A549 (cell line): ENCODE measurements around the gene FRMD1. TPM values are rescaled to one million over a fixed set of nuclear protein-coding genes. Genes with fewer than 3 reads are reported as not detected.

Source experiments
- ATAC-seq, 2 experiments: fragments of 200-7000 bp in 1 of 2; fragments of >200 bp in 1 of 2; cut with Nextera tagmentation in 1 of 2; cut with Tn5 transposase in 1 of 2; 3 replicates each; pipeline versions ENCODE4 v1.8.0 to v1.9.1; 2018 to 2020; ENCODE audit warnings: mild to moderate bottlenecking in 1 of 2, moderate library complexity in 1 of 2
- CTCF ChIA-PET: fragments of 300-600 bp; sonication (Branson Sonifier 250); formaldehyde crosslinking; extraction: SDS; loops from one replicate; lab custom pipeline; 2021; ENCODE audit warnings: antibody characterized with exemption, inconsistent platforms; lab: Yijun Ruan, JAX
- POLR2A ChIA-PET: fragments of 350-600 bp; formaldehyde crosslinking; extraction: SDS; loops from one replicate; lab custom pipeline; 2021; ENCODE audit warnings: antibody characterized with exemption, inconsistent platforms; lab: Yijun Ruan, JAX
- DNase-seq, 2 experiments: peaks; one replicate each; pipeline versions ENCODE4 v3.0.0 to v3.0.0-alpha.2; 2011 to 2016; ENCODE audit warnings: low read depth in 1 of 2, low spot score in 1 of 2
- FAIRE-seq: peaks from 2 replicates; lab custom pipeline; 2011; peaks lifted over from hg19 to GRCh38; lab: Jason Lieb, UNC
- H3K27ac ChIP-seq, 2 experiments: fragments of >200 bp; sonication (Bioruptor Twin); formaldehyde crosslinking; 3 replicates each; pipeline ENCODE4 v1.5.1; 2016 to 2017
- H3K4me1 ChIP-seq: fragments of >200 bp; sonication (Bioruptor Twin); formaldehyde crosslinking; 3 replicates; pipeline ENCODE4 v1.6.1; 2016
- H3K4me2 ChIP-seq: fragments of >200 bp; sonication (Bioruptor Twin); formaldehyde crosslinking; 3 replicates; pipeline ENCODE4 v1.6.1; 2016
- H3K4me3 ChIP-seq: fragments of >200 bp; sonication (Bioruptor Twin); formaldehyde crosslinking; 3 replicates; pipeline ENCODE4 v1.5.1; 2016
- H3K9me3 ChIP-seq: fragments of >200 bp; sonication (Bioruptor Twin); formaldehyde crosslinking; 3 replicates; pipeline ENCODE4 v1.6.1; 2016
- CEBPB ChIP-seq, 2 experiments: fragments of >200 bp in 1 of 2; sonication (Bioruptor Twin) in 1 of 2; formaldehyde crosslinking in 1 of 2; IDR thresholded peaks; 2 replicates each; pipeline ENCODE4 v1.6.1; 2012 to 2016
- CHD2 ChIP-seq: fragments of 150-350 bp; IDR thresholded peaks from 2 replicates; pipeline ENCODE4 v1.6.1; 2014; ENCODE audit warnings: low read length; ENCODE audit not compliant: partially characterized antibody
- FOSL2 ChIP-seq, 2 experiments: fragments of 450-650 bp in 1 of 2; fragments of >200 bp in 1 of 2; sonication (Bioruptor Twin) in 1 of 2; formaldehyde crosslinking; IDR thresholded peaks; 2 replicates each; pipeline versions ENCODE4 v1.5.0 to v1.6.1; 2016 to 2020; ENCODE audit warnings: mild to moderate bottlenecking in 1 of 2, moderate library complexity in 1 of 2
- FOXS1 ChIP-seq: fragments of 250-450 bp; sonication (Bioruptor Pico); IDR thresholded peaks from 2 replicates; pipeline ENCODE4 v1.5.0; 2020; ENCODE audit warnings: mild to moderate bottlenecking, moderate library complexity
- HOXB13 ChIP-seq: fragments of 250-450 bp; sonication (Bioruptor Pico); IDR thresholded peaks from 2 replicates; pipeline ENCODE4 v1.5.0; 2020; ENCODE audit warnings: low read depth, mild to moderate bottlenecking, moderate library complexity
- HOXB5 ChIP-seq: fragments of 250-450 bp; sonication (Bioruptor Pico); IDR thresholded peaks from 2 replicates; pipeline ENCODE4 v1.5.0; 2020; ENCODE audit warnings: mild to moderate bottlenecking, moderate library complexity
- MAZ ChIP-seq: fragments of 150-350 bp; IDR thresholded peaks from 2 replicates; pipeline ENCODE4 v1.6.1; 2014; ENCODE audit warnings: antibody characterized with exemption, low read depth, low read length, borderline replicate concordance
- PHF8 ChIP-seq: fragments of 200-600 bp; sonication (generic); IDR thresholded peaks from 2 replicates; pipeline ENCODE4 v1.6.1; 2016; ENCODE audit warnings: low read depth, mild to moderate bottlenecking, antibody characterized with exemption, moderate library complexity, borderline replicate concordance
- POLR2A ChIP-seq: IDR thresholded peaks from 2 replicates; pipeline ENCODE4 v1.6.1; 2012; ENCODE audit warnings: mild to moderate bottlenecking, low read length
- POLR2AphosphoS2 ChIP-seq: conservative IDR thresholded peaks from 2 replicates; pipeline ENCODE4 v1.6.1; 2012; ENCODE audit warnings: low read length, improper control_type of control experiment, inconsistent platforms
- RFX5 ChIP-seq: fragments of 450-650 bp; IDR thresholded peaks from 2 replicates; pipeline ENCODE4 v1.7.1; 2014; ENCODE audit warnings: antibody characterized with exemption, mild to moderate bottlenecking, moderate library complexity
- ZNF302 ChIP-seq: fragments of 250-450 bp; sonication (Bioruptor Pico); IDR thresholded peaks from 2 replicates; pipeline ENCODE4 v1.9.0; 2021; ENCODE audit warnings: inconsistent platforms, mild to moderate bottlenecking, moderate library complexity
- WGBS: methylation state at CpG from one replicate; pipeline ENCODE4 v1.1.6; 2017; ENCODE audit errors: missing lambda C conversion rate; 5-methylcytosine and 5-hydroxymethylcytosine counted together
- polyA plus RNA-seq, 4 experiments: library from polyadenylated mRNA; depleted of rRNA in 3 of 4; stranded (reverse); fragments of >200 nt; fragmentation: RNase III in 1 of 4; extraction: RNeasy Plus Mini Kit Qiagen cat#74134 plus additional on column Dnase treatment in 1 of 4; gene quantifications; 2 replicates in 3 of 4; 3 replicates in 1 of 4; pipeline ENCODE4 v1.2.3, GENCODE V29; 2011 to 2017
- TF ChIP-seq, protein P1 (sequence below): fragments of 250-450 bp; sonication (Bioruptor Pico); IDR thresholded peaks from 2 replicates; pipeline ENCODE4 v1.5.0; 2021; ENCODE audit warnings: mild to moderate bottlenecking, moderate library complexity, borderline replicate concordance
- TF ChIP-seq, protein P2 (sequence below): fragments of 450-650 bp; IDR thresholded peaks from 2 replicates; pipeline ENCODE4 v1.6.1; 2014; ENCODE audit warnings: antibody characterized with exemption
- TF ChIP-seq, protein P3 (sequence below): fragments of >200 bp; sonication (Bioruptor Twin); formaldehyde crosslinking; IDR thresholded peaks from 2 replicates; pipeline ENCODE4 v1.6.1; 2016
- TF ChIP-seq, protein P4 (sequence below): IDR thresholded peaks from 2 replicates; pipeline ENCODE4 v1.6.1; 2012
- TF ChIP-seq, protein P5 (sequence below): IDR thresholded peaks from 2 replicates; pipeline ENCODE4 v1.6.1; 2012

FRMD1 gene
- polyA plus RNA-seq, 2 of the 4 experiments (the other 2 are of a cell fraction): not detected

DNA sequence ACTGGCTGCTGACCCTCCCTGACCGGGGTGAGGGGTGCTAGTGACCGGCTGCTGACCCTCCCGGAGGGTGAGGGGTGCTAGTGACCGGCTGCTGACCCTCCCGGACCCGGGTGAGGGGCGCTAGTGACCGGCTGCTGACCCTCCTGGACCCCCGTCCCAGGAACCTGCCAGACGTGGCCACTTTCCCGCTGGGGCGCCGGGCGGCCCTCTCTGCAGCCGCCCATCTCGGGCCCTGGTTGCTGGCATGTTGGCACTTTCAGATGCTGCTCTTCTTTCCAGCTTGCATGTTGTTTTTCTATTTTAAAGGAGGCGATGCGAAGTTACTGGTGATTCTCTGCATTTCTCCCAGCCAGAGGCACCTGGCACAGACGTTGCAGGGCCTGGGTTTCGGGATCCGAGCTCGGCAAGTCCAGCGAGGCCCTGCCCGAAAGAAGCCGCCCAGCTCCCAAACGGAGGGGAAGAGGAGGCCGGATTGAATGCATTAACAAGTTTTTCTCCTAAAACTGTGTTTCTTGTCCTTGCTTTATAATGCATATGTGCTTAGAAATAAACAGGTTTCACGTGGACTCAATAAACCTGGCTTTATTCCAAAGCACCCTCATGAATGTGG is 34.4 kb downstream of the FRMD1 start:
- no peak for FAIRE-seq
- WGBS: 90% methylated on average over 12 of the region's 28 CpGs

DNA sequence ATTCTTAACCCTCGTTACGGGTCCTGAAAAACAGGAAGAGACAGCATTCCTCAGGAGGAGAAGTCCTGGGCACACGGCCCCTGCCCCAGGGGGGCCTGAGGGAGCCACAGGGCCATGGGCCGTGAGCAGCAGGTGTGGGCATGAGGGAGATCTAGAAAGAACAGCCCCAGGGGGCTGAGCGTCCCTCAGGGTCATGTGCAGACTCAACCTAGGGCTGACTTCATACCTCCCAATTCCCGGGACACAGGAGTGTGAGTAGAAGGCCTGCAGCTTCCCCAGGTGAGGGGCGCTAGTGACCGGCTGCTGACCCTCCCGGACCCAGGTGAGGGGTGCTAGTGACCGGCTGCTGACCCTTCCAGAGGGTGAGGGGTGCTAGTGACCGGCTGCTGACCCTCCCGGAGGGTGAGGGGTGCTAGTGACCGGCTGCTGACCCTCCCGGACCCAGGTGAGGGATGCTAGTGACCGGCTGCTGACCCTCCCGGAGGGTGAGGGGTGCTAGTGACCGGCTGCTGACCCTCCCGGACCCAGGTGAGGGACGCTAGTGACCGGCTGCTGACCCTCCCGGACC is 35.1 kb downstream of the FRMD1 start:
- no peak for FAIRE-seq
- CTCF ChIA-PET: no interaction called here
- H3K4me3 ChIP-seq: no peak overlapping the region

More for the DNA sequence above, 34.4 kb downstream of the FRMD1 start:
- ATAC-seq (no peak), DNase-seq (no peak)
- ChIA-PET POLR2A (no interaction called here), CTCF (interaction anchor here (1.0 to 1.7 kb wide), 3 partner anchors 16 to 107 kb away, joined by 3 to 6 read pairs (median 3); no protein-coding TSS in a partner anchor)
- Histone ChIP-seq H3K4me3 (no peak overlapping the region), H3K9me3 (peaks cover 4% of the 10 kb centered on the region; the same call in 1 of the 3 replicates), H3K27ac (no peak overlapping the region), H3K4me1 (no peaks in the 10 kb centered on the region), H3K4me2 (no peak overlapping the region)
- no peak for TF ChIP-seq RFX5
- no peak for TF ChIP-seq POLR2AphosphoS2

DNA sequence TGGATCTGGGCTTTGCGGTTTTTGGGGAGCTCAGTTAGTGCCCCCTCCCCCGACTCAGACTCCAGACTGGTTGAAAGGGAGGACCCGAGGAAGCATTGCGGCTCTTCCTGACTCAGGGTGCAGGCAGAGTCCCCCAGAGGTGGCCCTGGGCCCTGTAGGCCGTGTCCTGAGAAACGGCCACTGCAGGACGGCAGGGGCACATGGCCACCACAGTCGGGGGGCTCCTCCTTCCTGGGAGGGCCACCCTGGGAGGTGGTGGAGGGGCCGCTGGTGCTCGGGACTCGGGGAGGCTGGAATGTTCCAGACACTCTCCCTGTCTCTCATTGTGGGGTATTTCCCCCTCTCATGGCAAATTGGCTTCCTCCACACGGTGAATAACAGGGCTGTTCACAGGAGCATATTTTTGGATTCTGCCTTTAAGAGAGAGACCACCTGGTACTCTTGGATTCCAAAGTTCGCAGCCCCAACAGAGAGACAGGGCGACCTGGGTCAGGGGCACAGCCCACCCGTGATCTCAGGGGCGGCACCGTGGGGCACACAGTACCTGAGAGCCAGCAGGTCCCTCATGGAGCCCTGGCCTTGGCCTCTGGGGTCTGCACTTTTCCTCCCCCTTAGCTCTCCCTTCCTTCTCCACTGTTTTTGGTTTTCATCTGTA is 35.7 kb downstream of the FRMD1 start:
- ChIA-PET POLR2A (no interaction called here), CTCF (no interaction called here)
- DNase-seq (no peak), FAIRE-seq (no peak), ATAC-seq (no peak)
- Histone ChIP-seq H3K4me3 (no peak overlapping the region), H3K9me3 (peaks cover 10% of the 10 kb centered on the region; the same call in 2 of the 3 replicates), H3K4me2 (no peak overlapping the region), H3K4me1 (no peaks in the 10 kb centered on the region), H3K27ac (no peak overlapping the region)
- TF ChIP-seq, protein P1, sequence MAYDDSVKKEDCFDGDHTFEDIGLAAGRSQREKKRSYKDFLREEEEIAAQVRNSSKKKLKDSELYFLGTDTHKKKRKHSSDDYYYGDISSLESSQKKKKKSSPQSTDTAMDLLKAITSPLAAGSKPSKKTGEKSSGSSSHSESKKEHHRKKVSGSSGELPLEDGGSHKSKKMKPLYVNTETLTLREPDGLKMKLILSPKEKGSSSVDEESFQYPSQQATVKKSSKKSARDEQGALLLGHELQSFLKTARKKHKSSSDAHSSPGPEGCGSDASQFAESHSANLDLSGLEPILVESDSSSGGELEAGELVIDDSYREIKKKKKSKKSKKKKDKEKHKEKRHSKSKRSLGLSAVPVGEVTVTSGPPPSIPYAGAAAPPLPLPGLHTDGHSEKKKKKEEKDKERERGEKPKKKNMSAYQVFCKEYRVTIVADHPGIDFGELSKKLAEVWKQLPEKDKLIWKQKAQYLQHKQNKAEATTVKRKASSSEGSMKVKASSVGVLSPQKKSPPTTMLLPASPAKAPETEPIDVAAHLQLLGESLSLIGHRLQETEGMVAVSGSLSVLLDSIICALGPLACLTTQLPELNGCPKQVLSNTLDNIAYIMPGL (CRISPR knock-in tag): no peak
- TF ChIP-seq MAZ (no peak), CHD2 (no peak), POLR2A (no peak), CEBPB (IDR thresholded peaks at IDR 0.05) (no peak), PHF8 (no peak)
- TF ChIP-seq, protein P2, sequence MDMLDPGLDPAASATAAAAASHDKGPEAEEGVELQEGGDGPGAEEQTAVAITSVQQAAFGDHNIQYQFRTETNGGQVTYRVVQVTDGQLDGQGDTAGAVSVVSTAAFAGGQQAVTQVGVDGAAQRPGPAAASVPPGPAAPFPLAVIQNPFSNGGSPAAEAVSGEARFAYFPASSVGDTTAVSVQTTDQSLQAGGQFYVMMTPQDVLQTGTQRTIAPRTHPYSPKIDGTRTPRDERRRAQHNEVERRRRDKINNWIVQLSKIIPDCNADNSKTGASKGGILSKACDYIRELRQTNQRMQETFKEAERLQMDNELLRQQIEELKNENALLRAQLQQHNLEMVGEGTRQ: no peak
- 78% methylated on average over 6 of the region's 17 CpGs for WGBS

More for the DNA sequence above, 35.1 kb downstream of the FRMD1 start:
- DNase-seq (no peak), ATAC-seq (no peak)
- Histone ChIP-seq H3K4me2 (no peak overlapping the region), H3K27ac (no peak overlapping the region), H3K4me1 (no peaks in the 10 kb centered on the region), H3K9me3 (peaks cover 10% of the 10 kb centered on the region; the same call in 2 of the 3 replicates)
- TF ChIP-seq HOXB5 (CRISPR knock-in tag): no peak
- TF ChIP-seq, protein P3, sequence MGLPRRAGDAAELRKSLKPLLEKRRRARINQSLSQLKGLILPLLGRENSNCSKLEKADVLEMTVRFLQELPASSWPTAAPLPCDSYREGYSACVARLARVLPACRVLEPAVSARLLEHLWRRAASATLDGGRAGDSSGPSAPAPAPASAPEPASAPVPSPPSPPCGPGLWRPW: no peak
- TF ChIP-seq, protein P4, sequence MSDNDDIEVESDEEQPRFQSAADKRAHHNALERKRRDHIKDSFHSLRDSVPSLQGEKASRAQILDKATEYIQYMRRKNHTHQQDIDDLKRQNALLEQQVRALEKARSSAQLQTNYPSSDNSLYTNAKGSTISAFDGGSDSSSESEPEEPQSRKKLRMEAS: no peak
- TF ChIP-seq FOSL2 (IDR thresholded peaks at IDR 0.05): no peak
- no peak for TF ChIP-seq FOSL2 (CRISPR knock-in tag; IDR thresholded peaks at IDR 0.05)
- no peak for TF ChIP-seq CEBPB (IDR thresholded peaks at IDR 0.05)
- TF ChIP-seq FOXS1: no peak
- no peak for TF ChIP-seq ZNF302
- TF ChIP-seq HOXB13 (CRISPR knock-in tag): no peak
- TF ChIP-seq, protein P5, sequence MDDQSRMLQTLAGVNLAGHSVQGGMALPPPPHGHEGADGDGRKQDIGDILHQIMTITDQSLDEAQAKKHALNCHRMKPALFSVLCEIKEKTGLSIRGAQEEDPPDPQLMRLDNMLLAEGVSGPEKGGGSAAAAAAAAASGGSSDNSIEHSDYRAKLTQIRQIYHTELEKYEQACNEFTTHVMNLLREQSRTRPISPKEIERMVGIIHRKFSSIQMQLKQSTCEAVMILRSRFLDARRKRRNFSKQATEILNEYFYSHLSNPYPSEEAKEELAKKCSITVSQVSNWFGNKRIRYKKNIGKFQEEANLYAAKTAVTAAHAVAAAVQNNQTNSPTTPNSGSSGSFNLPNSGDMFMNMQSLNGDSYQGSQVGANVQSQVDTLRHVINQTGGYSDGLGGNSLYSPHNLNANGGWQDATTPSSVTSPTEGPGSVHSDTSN: no peak
- POLR2A ChIA-PET: no interaction called here
- WGBS: 90% methylated on average over 8 of the region's 21 CpGs
